Common myeloid progenitor, CD34-positive (primary cell): Measurements from ENCODE around the gene CREG2.
"Not testable (repeated sequence)": the region's sequence is repeated elsewhere in the genome, so short reads cannot be mapped to it uniquely, and the experiment has no call there.

Experiments
- CTCF ChIA-PET: fragments of 350-600 bp; sonication (Branson Sonifier 250); formaldehyde crosslinking; loops from one replicate; lab custom pipeline; 2021; ENCODE audit warnings: antibody characterized with exemption; lab: Charles Lee
- POLR2A ChIA-PET: fragments of 350-600 bp; sonication (Branson Sonifier 250); formaldehyde crosslinking; loops from one replicate; lab custom pipeline; 2021; ENCODE audit warnings: antibody characterized with exemption; lab: Charles Lee
- DNase-seq, 3 donors: peaks; one replicate each; pipeline versions ENCODE4 v3.0.0 to v3.0.0-alpha.2; 2013
- H3K27ac ChIP-seq, 2 experiments: 1 replicate in 1 of 2; 2 replicates in 1 of 2; pipeline ENCODE4 v1.7.0; 2013; ENCODE audit warnings: inconsistent platforms in 2 of 2, low read length in 2 of 2, mild to moderate bottlenecking in 2 of 2, low read depth in 1 of 2, moderate library complexity in 1 of 2; ENCODE audit not compliant: severe bottlenecking in 2 of 2, insufficient read depth in 1 of 2, poor library complexity in 1 of 2
- H3K27me3 ChIP-seq, 5 experiments: replicated peaks in 2 of 5; 1 replicate in 3 of 5; 2 replicates in 2 of 5; pipeline versions ENCODE4 v1.6.1 to v1.7.0; 2013; ENCODE audit warnings: low read length in 4 of 5, mild to moderate bottlenecking in 2 of 5, moderate library complexity in 2 of 5, inconsistent platforms in 1 of 5; ENCODE audit not compliant: insufficient read depth in 5 of 5, control insufficient read depth in 4 of 5
- H3K36me3 ChIP-seq, 4 experiments: 1 replicate in 2 of 4; 2 replicates in 2 of 4; pipeline versions ENCODE4 v1.6.1 to v1.7.0; 2013; ENCODE audit warnings: low read length in 3 of 4, control low read depth in 1 of 4, mild to moderate bottlenecking in 1 of 4; ENCODE audit not compliant: control insufficient read depth in 4 of 4, insufficient read depth in 4 of 4
- H3K4me1 ChIP-seq, 4 experiments: 1 replicate in 3 of 4; 2 replicates in 1 of 4; pipeline versions ENCODE4 v1.6.1 to v1.7.1; 2013; ENCODE audit warnings: low read length in 3 of 4, mild to moderate bottlenecking in 3 of 4, control low read depth in 1 of 4, inconsistent platforms in 1 of 4, moderate library complexity in 1 of 4; ENCODE audit not compliant: control insufficient read depth in 4 of 4, insufficient read depth in 4 of 4; ENCODE audit errors: control extremely low read depth in 1 of 4
- H3K4me3 ChIP-seq, 7 experiments: 1 replicate in 4 of 7; 2 replicates in 3 of 7; pipeline versions ENCODE4 v1.5.1 to v1.7.0; 2013; ENCODE audit warnings: mild to moderate bottlenecking in 7 of 7, low read length in 6 of 7, moderate library complexity in 6 of 7, inconsistent platforms in 2 of 7, low read depth in 2 of 7, control low read depth in 1 of 7; ENCODE audit not compliant: insufficient read depth in 4 of 7, control insufficient read depth in 1 of 7; ENCODE audit errors: extremely low read depth in 1 of 7
- H3K9me3 ChIP-seq, 5 experiments: 1 replicate in 4 of 5; 2 replicates in 1 of 5; pipeline versions ENCODE4 v1.6.1 to v1.7.1; 2013; ENCODE audit warnings: low read length in 4 of 5, mild to moderate bottlenecking in 2 of 5, inconsistent platforms in 1 of 5, low read depth in 1 of 5, moderate library complexity in 1 of 5; ENCODE audit not compliant: control insufficient read depth in 4 of 5, insufficient read depth in 2 of 5; ENCODE audit errors: control extremely low read depth in 1 of 5
- WGBS: methylation state at CpG from one replicate; pipeline ENCODE4 v1.1.5; 2013; ENCODE audit not compliant: insufficient coverage; 5-methylcytosine and 5-hydroxymethylcytosine counted together

The CREG2 gene

GRCh38 chr2:101325425-101325824 is 61.9 kb downstream of the CREG2 start:
- H3K36me3 ChIP-seq = no peaks in the 10 kb centered on the region
- DNase-seq = no peak
- no peak overlapping the region for H3K4me3 ChIP-seq
- no CpG with 5 or more reads among the region's 1 CpG for WGBS
- H3K4me1 ChIP-seq = peaks cover 29 to 38% (median 30%) of the 10 kb centered on the region in 4 experiments
- POLR2A ChIA-PET = no interaction called here
- no peaks in the 10 kb centered on the region for H3K27me3 ChIP-seq
- CTCF ChIA-PET = no interaction called here
- peaks cover 0 to 8% (median 1%) of the 10 kb centered on the region in 5 experiments for H3K9me3 ChIP-seq
- H3K27ac ChIP-seq = no peak overlapping the region

DNA sequence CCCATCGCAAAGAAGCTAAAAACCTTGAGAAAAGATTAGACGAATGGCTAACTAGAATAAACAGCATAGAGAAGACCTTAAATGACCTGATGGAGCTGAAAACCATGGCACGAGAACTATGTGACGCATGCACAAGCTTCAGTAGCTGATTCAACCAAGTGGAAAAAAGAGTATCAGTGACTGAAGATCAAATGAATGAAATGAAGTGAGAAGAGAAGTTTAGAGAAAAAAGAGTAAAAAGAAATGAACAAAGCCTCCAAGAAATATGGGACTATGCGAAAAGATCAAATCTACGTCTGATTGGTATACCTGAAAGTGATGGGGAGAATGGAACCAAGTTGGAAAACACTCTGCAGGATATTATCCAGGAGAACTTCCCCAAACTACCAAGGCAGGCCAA is 70.7 kb downstream of the CREG2 start:
- CTCF ChIA-PET = interaction anchor here (1.7 kb wide), 1 partner anchor 12 kb away, joined by 5 read pairs; no protein-coding TSS in a partner anchor

GRCh38 chr2:101311696-101312017 is 75.6 kb downstream of the CREG2 start:
- no peak overlapping the region for H3K27ac ChIP-seq
- H3K4me1 ChIP-seq = peaks cover 17 to 52% (median 35%) of the 10 kb centered on the region in 4 experiments
- no peaks in the 10 kb centered on the region for H3K27me3 ChIP-seq
- H3K4me3 ChIP-seq = no peak overlapping the region
- CTCF ChIA-PET = interaction anchor here (0.7 to 1.6 kb wide), 5 partner anchors 11 to 76 kb away, joined by 3 to 5 read pairs (median 3); partner anchors contain the start of gene CREG2
- peak in 2 of 3 donors; percentile 52 to 60 for DNase-seq
- POLR2A ChIA-PET = no interaction called here
- no peaks in the 10 kb centered on the region for H3K9me3 ChIP-seq
- 0% methylated on average over 2 of the region's 3 CpGs for WGBS
- no peaks in the 10 kb centered on the region for H3K36me3 ChIP-seq

More for the DNA sequence above, 70.7 kb downstream of the CREG2 start:
- H3K4me1 ChIP-seq, DNase-seq, POLR2A ChIA-PET, H3K27ac ChIP-seq, H3K4me3 ChIP-seq, H3K27me3 ChIP-seq, H3K9me3 ChIP-seq, H3K36me3 ChIP-seq: not testable (repeated sequence)
- 100% methylated on average over 2 of the region's 6 CpGs for WGBS

GRCh38 chr2:101310834-101311695 is 76.2 kb downstream of the CREG2 start:
- ChIA-PET CTCF (interaction anchor here (0.7 to 1.6 kb wide), 7 partner anchors 11 to 76 kb away, joined by 3 to 5 read pairs (median 3); partner anchors contain the start of gene CREG2), POLR2A (no interaction called here)
- peaks cover 22 to 58% (median 41%) of the 10 kb centered on the region in 4 experiments for H3K4me1 ChIP-seq
- peak overlapping the region in 1 of 7 experiments; percentile 11 for H3K4me3 ChIP-seq
- H3K9me3 ChIP-seq = no peaks in the 10 kb centered on the region
- peaks cover 0 to 4% (median 0%) of the 10 kb centered on the region in 4 experiments for H3K36me3 ChIP-seq
- H3K27me3 ChIP-seq = no peaks in the 10 kb centered on the region
- WGBS = 83% methylated on average over 1 of the region's 7 CpGs
- no peak for DNase-seq
- H3K27ac ChIP-seq = no peak overlapping the region

DNA sequence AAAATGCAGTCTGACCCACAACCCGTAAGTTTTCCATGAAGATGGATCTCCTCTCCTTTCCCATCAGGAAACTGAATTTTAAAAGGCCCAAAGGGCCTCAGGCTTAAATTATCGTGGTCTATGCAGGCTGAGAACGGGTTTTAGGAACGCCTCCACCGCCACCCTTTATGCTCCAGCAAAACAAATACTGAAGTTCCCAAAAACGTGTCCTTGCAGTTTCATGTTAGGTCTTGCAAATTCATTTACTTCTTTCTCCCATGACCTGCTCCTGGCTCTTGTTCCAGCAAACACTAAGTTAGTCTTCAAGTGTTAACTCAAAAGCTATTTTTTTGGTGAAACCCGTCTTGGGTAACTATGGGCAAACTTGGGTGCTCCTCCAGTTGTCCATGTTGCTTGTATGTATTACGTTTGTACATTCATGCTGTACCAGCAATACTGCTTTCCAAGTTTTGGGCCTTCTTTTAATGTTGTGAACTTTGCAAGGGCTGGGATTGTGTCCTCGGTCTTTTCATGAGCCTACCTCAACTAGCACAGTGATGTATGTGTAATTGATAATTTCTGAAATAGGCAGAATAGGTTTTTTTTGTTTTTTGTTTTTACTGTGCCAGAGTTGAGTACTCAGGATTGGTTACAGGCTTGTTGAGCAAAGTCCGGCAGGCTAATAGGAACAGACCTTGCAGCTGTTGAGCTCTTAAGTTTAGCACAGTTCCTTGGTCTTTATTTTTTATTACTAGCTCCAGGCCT is 77.0 kb downstream of the CREG2 start:
- Histone ChIP-seq H3K9me3 (no peaks in the 10 kb centered on the region), H3K27me3 (no peaks in the 10 kb centered on the region), H3K4me3 (peak overlapping the region in 1 of 7 experiments; percentile 11), H3K4me1 (peaks cover 26 to 66% (median 49%) of the 10 kb centered on the region in 4 experiments), H3K36me3 (peaks cover 0 to 9% (median 0%) of the 10 kb centered on the region in 4 experiments), H3K27ac (no peak overlapping the region)
- ChIA-PET POLR2A (no interaction called here), CTCF (interaction anchor here (0.7 to 1.4 kb wide), 4 partner anchors 25 to 811 kb away, joined by 3 to 4 read pairs (median 3); partner anchors contain the start of gene CREG2)
- no peak for DNase-seq
- 83% methylated on average over 9 of the region's 10 CpGs for WGBS

- ChIA-PET POLR2A (interaction anchor here (1.0 to 1.5 kb wide), 4 partner anchors 20 to 57 kb away, joined by 4 to 14 read pairs (median 5); no protein-coding TSS in a partner anchor), CTCF (interaction anchor here (0.7 to 1.6 kb wide), 4 partner anchors 9 to 932 kb away, joined by 3 to 11 read pairs (median 4); no protein-coding TSS in a partner anchor)
- H3K27me3 ChIP-seq = no peaks in the 10 kb centered on the region
- WGBS = under 1% methylated on average over 64 of the region's 76 CpGs
- DNase-seq = peak; percentile 95 to 99 (median 99)
- H3K4me3 ChIP-seq = peak within 1 kb of the TSS; percentile 58 to 91 (median 82)
- H3K4me1 ChIP-seq = peaks cover 27 to 71% (median 56%) of the 10 kb centered on the region in 4 experiments
- H3K9me3 ChIP-seq = no peaks in the 10 kb centered on the region
- peak within 1 kb of the TSS; percentile 67 to 86 for H3K27ac ChIP-seq
- H3K36me3 ChIP-seq = peaks cover 0 to 13% (median 0%) of the 10 kb centered on the region in 4 experiments
These were observed 78.7 kb downstream of the CREG2 start, which contains the start of gene RNF149 for GRCh38 chr2:101308432-101309210. Gene RNF149 (minus strand): TSS chr2:101308701. CDS start chr2:101308588, 113 bp downstream.
